HG02798 (cell line): Measurements from ENCODE around the gene CCDC152.
A peak's percentile ranks its signal among the peaks of the same experiment; 100 is the strongest.

ENCODE experiments used
- ATAC-seq: cut with Tn5 transposase; IDR thresholded peaks from one replicate; pipeline ENCODE4 v1.9.1; 2021; ENCODE audit warnings: mild to moderate bottlenecking; ENCODE audit not compliant: unreplicated experiment, poor library complexity

The CCDC152 gene

DNA sequence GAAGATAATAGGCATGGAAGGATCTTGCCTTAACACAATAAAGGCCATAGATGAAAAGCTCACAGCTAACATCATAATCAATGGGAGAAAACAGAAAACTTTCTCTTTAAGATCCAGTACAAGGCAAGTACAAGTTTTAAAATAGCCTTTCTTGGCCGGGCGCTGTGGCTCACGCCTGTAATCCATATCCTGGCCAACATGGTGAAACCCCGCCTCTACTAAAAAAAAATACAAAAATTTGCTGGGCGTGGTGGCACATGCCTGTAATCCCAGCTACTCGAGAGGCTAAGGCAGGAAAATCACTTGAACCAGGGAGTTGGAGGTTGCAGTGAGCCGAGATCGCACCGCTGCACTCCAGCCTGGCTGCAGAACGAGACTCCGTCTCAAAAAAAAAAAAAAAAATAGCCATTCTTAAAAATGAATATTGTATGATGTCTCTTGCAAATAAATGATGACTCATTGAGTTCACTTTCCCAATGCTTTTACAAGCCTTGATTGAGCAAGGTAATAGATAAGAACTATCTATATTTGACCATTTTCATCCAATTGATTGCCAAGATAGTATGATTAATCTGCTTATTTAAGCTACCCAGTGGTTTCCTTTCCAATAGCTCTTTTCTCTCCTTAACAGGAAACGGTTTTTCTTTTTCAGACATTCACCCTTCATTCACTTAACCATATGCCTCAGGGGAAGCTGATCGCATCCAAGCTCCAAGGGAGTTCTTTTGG, 15.8 kb downstream of the CCDC152 start:
- ATAC-seq = no peak

DNA sequence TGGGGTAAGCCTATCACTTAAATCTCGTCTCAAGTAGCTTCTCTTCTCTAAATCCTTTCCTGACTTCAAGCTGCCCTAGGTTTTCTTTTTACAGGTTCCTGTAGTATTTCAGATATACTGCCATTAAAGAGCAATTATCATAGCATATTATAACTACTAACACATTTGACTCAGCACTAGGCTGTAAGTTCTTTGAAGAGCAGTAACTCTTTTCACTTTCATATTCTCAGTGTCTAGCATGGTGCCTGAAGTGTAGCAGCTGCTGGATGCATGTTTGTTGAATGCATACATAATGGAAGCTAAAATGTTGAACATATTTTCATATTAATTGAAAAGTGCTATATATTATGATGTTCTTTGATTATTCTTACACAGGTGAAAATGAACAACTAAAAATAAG, 22.5 kb downstream of the CCDC152 start:
- ATAC-seq = peak; percentile 78

DNA sequence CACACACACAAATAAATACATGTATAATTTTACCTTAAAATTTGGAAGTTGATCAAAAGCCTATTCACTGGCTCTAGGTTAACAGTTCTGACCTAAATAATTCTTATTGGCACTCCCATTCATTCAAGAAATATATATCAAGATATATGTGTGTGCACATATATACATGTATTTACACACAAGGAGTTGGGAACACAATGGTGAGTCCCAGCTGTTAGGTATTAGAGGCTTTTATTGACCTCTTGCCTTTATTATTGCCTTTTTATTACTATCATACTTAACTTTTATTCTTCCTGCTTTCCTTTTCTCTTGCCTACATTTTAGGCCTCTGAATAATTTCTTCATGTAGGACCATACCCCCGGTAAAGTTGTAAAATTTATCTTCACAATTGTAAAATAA, 25.0 kb downstream of the CCDC152 start:
- ATAC-seq = no peak

DNA sequence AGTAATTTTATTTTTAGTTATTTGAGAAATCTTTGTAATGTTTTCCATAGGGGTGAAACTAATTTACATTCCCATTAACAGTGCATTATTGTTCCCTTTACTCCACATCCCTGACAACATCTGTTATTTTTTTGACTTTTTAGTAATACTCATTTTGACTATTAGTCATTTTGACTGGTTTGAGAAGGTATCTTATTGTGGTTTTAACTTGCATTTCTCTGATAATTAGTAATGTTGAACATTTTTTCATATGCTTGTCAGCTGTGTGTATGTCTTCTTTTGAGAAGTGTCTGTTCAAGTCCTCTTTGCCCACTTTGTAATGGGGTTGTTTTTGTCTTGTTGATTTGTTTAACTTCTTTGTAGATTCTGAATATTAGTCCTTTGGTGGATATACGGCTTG, 27.5 kb downstream of the CCDC152 start:
- ATAC-seq = no peak

- ATAC-seq = no peak
Measured at GRCh38 chr5:42785756-42786155, 29.1 kb downstream of the CCDC152 start.

DNA sequence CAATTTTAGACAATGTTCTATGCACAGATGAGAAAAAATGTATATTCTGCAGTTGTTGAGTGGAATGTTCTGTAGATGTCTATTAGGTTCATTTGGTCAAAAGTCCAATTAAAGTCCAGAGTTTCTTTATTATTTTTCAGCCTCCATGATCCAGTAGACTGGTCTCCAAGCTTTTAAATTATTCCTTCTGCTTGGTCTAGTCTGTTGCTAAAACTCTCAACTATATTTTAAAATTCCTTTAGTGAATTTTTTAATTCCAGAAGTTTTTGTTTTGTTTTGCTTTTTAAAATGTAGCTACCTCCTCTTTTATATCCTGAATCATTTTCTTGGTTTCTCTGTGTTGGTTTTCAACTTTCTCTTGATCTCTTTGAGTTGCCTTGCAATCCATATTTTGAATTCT, 30.5 kb downstream of the CCDC152 start:
- no peak for ATAC-seq

DNA sequence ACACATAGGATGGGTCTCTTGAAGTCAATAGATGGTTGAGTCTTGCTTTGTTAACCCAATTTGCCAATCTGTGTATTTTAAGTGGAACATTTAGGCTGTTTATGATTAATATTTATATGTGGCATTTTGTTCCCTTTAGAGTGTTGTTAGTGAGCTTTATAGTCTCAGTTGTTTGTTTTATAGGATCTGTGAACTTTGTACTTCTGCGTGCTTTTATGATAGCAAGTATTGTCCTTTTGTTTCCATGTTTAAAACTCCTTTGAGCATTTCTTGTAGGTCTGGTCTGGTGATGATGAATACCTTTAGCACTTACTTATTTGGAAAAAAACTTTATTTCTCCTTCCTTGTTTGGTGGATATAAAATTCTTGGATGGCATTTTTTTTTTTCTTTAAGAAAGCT, 31.2 kb downstream of the CCDC152 start:
- ATAC-seq = no peak

GRCh38 chr5:42791151-42791550, 34.5 kb downstream of the CCDC152 start:
- no peak for ATAC-seq

DNA sequence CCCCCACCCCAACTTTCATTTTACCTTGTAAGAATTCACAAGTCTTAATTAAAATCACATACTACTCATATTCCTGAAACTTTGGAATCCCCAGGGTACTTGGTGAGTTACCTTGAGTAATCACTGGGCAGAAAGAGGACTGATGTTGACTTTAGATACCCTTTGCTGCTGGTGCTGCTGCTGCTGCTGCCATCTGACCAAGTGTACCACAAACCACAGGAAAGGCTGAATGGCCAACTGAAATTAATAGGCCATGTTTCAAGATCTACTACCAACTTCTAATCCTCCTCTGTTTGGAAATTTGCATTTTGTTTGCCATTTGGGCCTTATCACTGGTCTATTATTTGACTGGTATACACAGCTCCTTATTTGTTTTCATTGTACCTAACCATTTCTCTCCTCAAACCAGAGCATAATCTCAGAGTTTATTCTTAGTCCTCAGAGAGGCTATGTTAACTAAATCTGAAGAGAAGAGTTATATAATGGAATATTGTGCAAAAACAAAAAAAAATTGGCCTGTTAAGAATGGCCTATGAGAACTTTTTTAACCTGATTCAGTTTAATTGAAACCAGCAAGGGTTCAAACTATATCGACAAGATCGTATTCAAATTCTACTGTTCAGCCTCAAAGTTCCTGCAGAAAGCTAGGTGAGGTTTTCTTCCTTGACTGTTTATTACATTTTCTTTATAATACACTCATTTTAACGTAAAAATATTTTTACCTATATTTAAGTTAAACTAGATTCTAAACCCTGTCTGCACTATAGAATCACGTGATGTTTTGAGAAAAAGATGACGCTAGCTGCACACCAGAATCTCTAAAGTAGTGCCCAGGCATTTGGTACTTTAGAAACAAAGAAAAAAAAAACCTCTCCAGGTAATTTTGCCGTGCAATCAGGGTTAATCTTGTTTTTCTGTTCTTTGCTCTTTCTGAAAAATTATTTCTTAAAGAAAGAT, 41.9 kb downstream of the CCDC152 start:
- ATAC-seq = no peak

GRCh38 chr5:42799241-42799608, 42.6 kb downstream of the CCDC152 start:
- ATAC-seq = no peak

DNA sequence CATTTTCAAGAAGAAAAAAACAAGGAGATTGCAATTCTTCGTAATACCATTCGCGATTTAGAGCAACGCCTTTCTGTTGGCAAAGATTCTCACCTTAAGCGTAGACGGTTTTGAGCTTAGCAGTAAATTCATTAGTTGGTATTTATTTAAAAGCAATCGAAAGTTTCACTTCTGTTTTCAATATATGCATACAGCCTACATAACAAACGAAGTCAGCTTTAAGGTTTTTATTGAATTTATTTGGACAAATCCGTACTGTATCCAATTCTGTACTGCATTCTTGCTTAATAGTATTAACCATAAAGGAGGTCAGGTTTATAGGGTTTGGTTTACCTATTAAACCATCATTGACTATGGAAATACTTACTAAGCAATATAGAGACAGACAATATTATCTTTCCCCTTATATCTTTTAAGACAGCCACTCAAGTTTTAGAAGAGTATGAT, 43.1 kb downstream of the CCDC152 start:
- no peak for ATAC-seq

- ATAC-seq = no peak
Measured at GRCh38 chr5:42800748-42801330, 44.2 kb downstream of the CCDC152 start.

- no peak for ATAC-seq
Measured at GRCh38 chr5:42801516-42802166, 45.0 kb downstream of the CCDC152 start.

- ATAC-seq = no peak
Measured at GRCh38 chr5:42804717-42805339, 48.2 kb downstream of the CCDC152 start.

DNA sequence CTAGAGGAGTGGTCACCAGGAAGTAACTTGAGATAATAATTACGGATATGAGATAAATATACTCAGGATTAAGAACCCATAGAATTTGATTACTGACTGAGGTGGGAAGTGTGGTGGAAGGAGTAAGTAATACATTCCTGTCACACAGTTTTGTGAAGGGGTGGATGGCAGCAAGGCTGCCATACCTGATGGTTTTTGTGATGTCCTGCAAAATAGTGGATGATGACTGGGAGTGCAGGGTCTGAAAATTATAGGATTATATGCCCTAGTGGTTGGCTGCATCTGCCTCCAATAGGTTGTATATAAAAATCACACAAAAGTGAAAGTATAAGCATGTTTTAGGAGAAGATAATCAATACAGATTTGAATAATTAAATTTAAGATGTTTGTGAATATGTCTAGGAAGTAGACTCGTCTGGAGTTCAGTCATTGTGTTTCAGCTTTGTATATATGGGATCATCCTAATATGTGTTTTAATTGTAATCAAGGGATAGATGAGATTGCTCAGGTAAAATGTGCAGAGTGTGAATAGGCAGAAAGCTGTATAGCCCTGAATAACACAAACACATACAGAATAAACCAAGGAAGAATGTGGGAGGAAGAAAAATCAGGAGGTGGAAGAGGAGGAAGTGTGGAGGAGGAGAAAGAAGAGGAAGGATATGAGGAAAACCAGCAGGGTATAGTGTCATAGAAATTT, 49.5 kb downstream of the CCDC152 start:
- no peak for ATAC-seq

GRCh38 chr5:42806701-42807262, 50.2 kb downstream of the CCDC152 start:
- no peak for ATAC-seq

DNA sequence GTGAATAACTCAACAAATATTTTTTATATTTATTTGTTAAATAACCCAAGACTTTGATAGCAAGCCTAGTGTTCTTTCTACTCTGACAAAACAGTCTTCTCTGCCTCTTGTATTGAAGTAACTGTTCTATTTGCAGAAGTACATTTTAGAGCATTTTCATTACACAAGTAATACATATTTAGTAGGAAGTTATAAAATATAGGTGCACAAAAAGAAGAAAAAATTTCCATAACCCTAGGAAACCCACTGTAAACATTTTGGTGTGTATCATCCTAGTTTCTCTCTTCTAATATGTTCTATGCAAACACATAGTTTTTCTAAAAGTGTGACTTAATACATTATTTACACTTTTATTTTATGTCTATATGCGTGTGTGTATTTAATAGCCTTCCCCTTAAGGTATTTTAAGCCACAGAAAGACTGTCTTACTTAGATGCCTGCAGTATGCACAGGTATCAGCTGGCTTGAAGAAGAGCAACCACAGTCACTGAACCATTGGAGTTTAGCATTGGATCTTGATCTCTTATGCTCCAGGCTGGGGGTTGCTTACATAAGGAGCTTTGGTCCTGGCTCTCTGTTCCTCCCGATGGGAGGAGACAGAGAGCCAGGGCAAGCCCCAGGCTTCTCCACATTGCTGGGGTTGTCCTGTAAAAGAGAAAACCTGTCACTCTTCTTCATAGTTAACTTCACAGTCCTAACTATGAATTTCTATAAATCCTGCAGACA, 51.3 kb downstream of the CCDC152 start:
- ATAC-seq = no peak

DNA sequence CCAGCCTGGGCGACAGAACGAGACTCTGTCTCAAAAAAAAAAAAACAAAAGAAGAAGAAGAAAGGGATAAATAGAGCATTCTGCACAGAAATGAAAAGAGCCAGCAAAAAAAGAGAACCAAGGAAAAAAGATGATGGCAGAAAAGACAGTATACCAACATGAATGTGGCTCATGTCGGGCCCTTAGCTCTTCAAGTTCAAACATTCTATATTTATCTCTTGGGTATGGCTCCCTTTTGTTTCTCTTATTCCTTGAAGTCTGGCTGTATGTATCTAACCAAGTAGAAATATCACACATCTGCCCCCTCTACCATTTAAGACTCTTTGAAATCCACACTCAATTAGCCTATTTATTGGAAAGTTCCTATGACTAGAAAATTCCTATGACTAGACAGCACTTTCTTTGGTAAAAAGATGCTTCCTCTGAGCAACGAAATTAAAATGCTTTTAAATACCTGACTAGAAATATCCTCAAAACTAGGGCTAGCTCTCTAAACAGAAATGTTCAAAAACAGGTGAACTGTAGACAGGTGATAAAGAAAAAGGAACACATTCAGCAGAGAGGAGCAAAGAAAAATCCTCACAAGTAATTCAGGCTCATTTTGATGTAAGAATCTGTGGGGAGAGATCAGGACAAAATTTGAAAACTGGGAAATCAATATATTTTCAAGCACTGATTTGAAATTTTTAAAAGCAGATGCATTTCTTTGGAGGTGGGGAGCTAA, 52.4 kb downstream of the CCDC152 start:
- ATAC-seq = no peak
